KMS-11 (cell line): ENCODE measurements around the gene CPVL.

Experiments
- H2AFZ ChIP-seq: fragments of 200-600 bp; sonication (generic); 2 replicates; pipeline ENCODE4 v1.6.1; 2016; ENCODE audit warnings: antibody characterized with exemption, mixed run types, low read depth
- H3K27ac ChIP-seq: fragments of 200-600 bp; sonication (generic); 2 replicates; pipeline ENCODE4 v1.6.1; 2016; ENCODE audit warnings: mild to moderate bottlenecking, mixed run types
- H3K27me3 ChIP-seq: fragments of 200-600 bp; sonication (generic); 2 replicates; pipeline ENCODE4 v1.6.1; 2017; ENCODE audit warnings: mild to moderate bottlenecking, low read depth, mixed run types, moderate library complexity; ENCODE audit not compliant: insufficient read depth
- H3K36me3 ChIP-seq: fragments of 200-600 bp; sonication (generic); 2 replicates; pipeline ENCODE4 v1.6.1; 2017; ENCODE audit warnings: mild to moderate bottlenecking, mixed run types; ENCODE audit not compliant: insufficient read depth
- H3K4me1 ChIP-seq: fragments of 200-600 bp; sonication (generic); 2 replicates; pipeline ENCODE4 v1.6.1; 2016; ENCODE audit warnings: mild to moderate bottlenecking, low read depth, mixed run types; ENCODE audit not compliant: poor library complexity, severe bottlenecking
- H3K4me2 ChIP-seq: fragments of 200-600 bp; sonication (generic); 2 replicates; pipeline ENCODE4 v1.7.0; 2016; ENCODE audit warnings: mild to moderate bottlenecking, mixed run types
- H3K4me3 ChIP-seq: fragments of 200-600 bp; sonication (generic); IDR thresholded peaks from 2 replicates; pipeline ENCODE4 v1.6.1; 2017; ENCODE audit warnings: low read depth, low read length, mixed read lengths; ENCODE audit not compliant: insufficient read depth
- H3K79me2 ChIP-seq: fragments of 200-600 bp; sonication (generic); 2 replicates; pipeline ENCODE4 v1.6.1; 2016; ENCODE audit warnings: low read depth, mixed run types; ENCODE audit not compliant: insufficient read depth
- H3K9ac ChIP-seq: fragments of 200-600 bp; sonication (generic); 2 replicates; pipeline ENCODE4 v1.6.1; 2016; ENCODE audit warnings: mild to moderate bottlenecking, mixed run types
- H4K20me1 ChIP-seq: fragments of 200-600 bp; sonication (generic); 2 replicates; pipeline ENCODE4 v1.6.1; 2016; ENCODE audit warnings: mild to moderate bottlenecking, mixed run types; ENCODE audit not compliant: insufficient read depth
- TF ChIP-seq, protein P1 (sequence below): fragments of 200-600 bp; sonication (generic); conservative IDR thresholded peaks from 2 replicates; pipeline ENCODE4 v1.6.1; 2017; ENCODE audit warnings: low read depth, mild to moderate bottlenecking, antibody characterized with exemption, low read length, moderate library complexity, mixed read lengths

The CPVL gene

DNA sequence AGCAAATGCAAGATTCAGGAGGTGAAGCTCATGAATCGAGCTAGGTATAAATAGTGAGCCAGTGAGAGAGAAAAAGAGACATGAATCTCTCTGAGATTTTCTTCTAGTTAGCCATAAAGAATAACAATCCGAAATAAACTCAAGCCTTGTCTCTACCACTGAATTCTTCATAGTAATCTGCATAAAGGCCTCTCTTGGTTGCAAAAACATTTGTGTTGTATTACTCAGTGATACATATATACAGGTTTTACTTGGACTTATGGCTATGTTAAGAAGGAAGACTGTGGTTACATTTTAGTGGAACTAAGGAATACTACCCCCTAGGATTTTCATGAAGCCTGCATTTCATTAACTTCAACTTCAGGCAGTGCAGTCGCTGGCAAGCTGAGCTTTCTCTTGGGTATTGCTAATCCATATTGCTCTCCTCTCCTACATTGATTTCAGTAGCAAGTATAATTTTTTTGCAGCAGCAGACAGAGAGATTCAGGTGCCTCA lies 115.5 kb downstream of the CPVL start:
- Histone ChIP-seq H3K4me3 (no peak overlapping the region), H3K79me2 (no peaks in the 10 kb centered on the region), H2AFZ (no peak overlapping the region), H3K9ac (no peak overlapping the region), H3K27me3 (no peaks in the 10 kb centered on the region), H3K27ac (no peak overlapping the region), H3K4me2 (no peak overlapping the region), H3K4me1 (peaks cover 5% of the 10 kb centered on the region), H4K20me1 (no peaks in the 10 kb centered on the region), H3K36me3 (no peaks in the 10 kb centered on the region)
- TF ChIP-seq, protein P1, sequence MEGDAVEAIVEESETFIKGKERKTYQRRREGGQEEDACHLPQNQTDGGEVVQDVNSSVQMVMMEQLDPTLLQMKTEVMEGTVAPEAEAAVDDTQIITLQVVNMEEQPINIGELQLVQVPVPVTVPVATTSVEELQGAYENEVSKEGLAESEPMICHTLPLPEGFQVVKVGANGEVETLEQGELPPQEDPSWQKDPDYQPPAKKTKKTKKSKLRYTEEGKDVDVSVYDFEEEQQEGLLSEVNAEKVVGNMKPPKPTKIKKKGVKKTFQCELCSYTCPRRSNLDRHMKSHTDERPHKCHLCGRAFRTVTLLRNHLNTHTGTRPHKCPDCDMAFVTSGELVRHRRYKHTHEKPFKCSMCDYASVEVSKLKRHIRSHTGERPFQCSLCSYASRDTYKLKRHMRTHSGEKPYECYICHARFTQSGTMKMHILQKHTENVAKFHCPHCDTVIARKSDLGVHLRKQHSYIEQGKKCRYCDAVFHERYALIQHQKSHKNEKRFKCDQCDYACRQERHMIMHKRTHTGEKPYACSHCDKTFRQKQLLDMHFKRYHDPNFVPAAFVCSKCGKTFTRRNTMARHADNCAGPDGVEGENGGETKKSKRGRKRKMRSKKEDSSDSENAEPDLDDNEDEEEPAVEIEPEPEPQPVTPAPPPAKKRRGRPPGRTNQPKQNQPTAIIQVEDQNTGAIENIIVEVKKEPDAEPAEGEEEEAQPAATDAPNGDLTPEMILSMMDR = no peak

DNA sequence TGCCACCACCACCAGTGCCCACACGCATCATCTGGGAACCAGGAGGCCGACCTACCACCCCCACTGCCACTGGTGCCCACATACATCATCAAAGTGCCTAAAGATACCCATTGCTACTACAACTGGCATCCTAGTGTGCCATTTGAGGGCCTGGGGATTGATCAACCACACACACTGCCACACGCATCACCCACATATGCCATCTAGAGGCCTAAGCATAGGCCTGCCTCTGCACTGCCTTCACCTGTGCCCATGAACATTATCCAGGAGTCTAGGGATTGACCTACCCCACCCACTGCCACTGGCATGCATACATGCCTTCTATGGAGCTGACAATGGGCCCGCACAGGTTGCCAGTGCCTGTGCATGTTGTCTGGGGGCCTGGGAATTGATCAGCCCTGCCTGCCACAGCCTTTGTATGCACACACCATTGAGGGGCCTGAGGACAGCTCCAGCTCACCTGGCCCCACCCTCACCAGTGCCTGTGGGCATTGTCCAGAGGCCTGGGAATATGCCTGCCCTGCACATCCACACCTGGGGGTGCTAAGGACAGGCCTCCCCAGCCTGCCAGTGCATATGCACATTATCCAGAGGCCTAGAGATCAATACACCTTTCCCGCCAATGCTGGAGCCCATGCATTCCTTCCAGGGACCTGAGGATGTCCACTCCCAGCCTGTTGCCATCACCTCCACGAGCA lies 123.9 kb downstream of the CPVL start:
- H3K27me3 ChIP-seq = no peaks in the 10 kb centered on the region
- no peak overlapping the region for H3K4me2 ChIP-seq
- H3K4me3 ChIP-seq = no peak overlapping the region
- H3K9ac ChIP-seq = no peak overlapping the region
- H4K20me1 ChIP-seq = no peaks in the 10 kb centered on the region
- H3K79me2 ChIP-seq = no peaks in the 10 kb centered on the region
- H3K27ac ChIP-seq = no peak overlapping the region
- H2AFZ ChIP-seq = no peak overlapping the region
- TF ChIP-seq, protein P1 = no peak
- H3K4me1 ChIP-seq = no peaks in the 10 kb centered on the region
- H3K36me3 ChIP-seq = no peaks in the 10 kb centered on the region

DNA sequence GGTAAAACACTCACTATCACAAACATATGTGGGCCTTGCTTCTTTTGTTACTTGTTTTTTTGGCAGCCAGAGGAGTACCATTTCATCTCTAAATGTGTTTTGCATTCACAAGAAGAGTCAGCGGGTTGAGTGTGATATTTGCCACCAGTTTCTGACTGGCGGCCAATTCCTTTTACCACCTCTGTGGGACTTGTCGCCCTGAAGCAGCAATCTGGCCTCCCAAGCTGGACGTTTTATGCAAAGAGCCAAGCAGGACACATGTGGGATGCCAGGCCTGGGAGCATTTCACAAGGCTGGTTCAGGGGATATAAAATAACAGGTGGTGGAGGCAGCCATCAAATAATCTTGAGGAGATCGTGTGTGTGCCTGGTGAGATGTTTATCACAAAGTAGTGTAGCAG lies 126.4 kb downstream of the CPVL start:
- no peaks in the 10 kb centered on the region for H3K36me3 ChIP-seq
- H3K4me3 ChIP-seq = no peak overlapping the region
- H3K27ac ChIP-seq = no peak overlapping the region
- H4K20me1 ChIP-seq = no peaks in the 10 kb centered on the region
- H3K4me2 ChIP-seq = no peak overlapping the region
- no peak overlapping the region for H2AFZ ChIP-seq
- H3K27me3 ChIP-seq = no peaks in the 10 kb centered on the region
- no peaks in the 10 kb centered on the region for H3K4me1 ChIP-seq
- H3K9ac ChIP-seq = no peak overlapping the region
- TF ChIP-seq, protein P1 = no peak
- H3K79me2 ChIP-seq = no peaks in the 10 kb centered on the region

DNA sequence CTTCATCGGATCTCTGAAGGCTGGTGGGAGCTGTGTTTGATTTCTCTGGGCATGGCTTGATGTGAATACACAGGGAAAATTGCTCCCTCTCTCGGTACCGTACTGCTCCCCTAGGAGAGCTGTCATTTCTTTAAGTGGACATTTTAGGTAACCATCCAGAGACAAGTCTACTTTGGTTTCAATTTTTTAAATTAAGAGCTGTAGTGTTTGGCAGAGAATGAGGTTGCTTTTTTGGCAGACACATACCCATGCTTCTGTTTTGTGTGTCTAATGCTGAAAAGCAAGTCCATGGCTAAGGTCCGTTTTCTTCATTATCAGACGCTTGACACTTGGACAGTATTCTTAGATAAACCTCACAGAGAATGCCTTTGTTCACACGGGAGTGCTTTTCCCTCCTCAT lies 127.0 kb downstream of the CPVL start:
- H3K27ac ChIP-seq = no peak overlapping the region
- no peaks in the 10 kb centered on the region for H3K36me3 ChIP-seq
- TF ChIP-seq, protein P1 = no peak
- H3K79me2 ChIP-seq = no peaks in the 10 kb centered on the region
- H3K4me3 ChIP-seq = no peak overlapping the region
- H3K27me3 ChIP-seq = no peaks in the 10 kb centered on the region
- H3K4me1 ChIP-seq = no peaks in the 10 kb centered on the region
- no peak overlapping the region for H2AFZ ChIP-seq
- no peak overlapping the region for H3K4me2 ChIP-seq
- no peak overlapping the region for H3K9ac ChIP-seq
- H4K20me1 ChIP-seq = no peaks in the 10 kb centered on the region
